Cardiac muscle cell (in vitro differentiated cells and primary cell): ENCODE measurements around the gene MAP3K19. TPM values are rescaled to one million over a fixed set of nuclear protein-coding genes. Genes with fewer than 3 reads are reported as not detected.

Experiments
- DNase-seq, 2 donors: peaks; one replicate each; pipeline versions ENCODE4 v3.0.0 to v3.0.0-alpha.2; 2010 to 2017; ENCODE audit warnings: low read depth in 1 of 2, low spot score in 1 of 2
- H3K27ac ChIP-seq: fragments of 200-600 bp; sonication (generic); 2 replicates; pipeline ENCODE4 v1.5.1; 2016
- H3K27me3 ChIP-seq: fragments of 200-600 bp; sonication (generic); 2 replicates; pipeline ENCODE4 v1.6.0; 2016; ENCODE audit warnings: control low read depth
- H3K36me3 ChIP-seq: fragments of 200-600 bp; sonication (generic); 2 replicates; pipeline ENCODE4 v1.5.1; 2016; ENCODE audit warnings: control low read depth
- H3K4me1 ChIP-seq: fragments of 200-600 bp; sonication (generic); 2 replicates; pipeline ENCODE4 v1.8.1; 2017; ENCODE audit warnings: low read depth, mild to moderate bottlenecking, mixed run types
- H3K4me3 ChIP-seq: fragments of 200-600 bp; sonication (generic); 2 replicates; pipeline ENCODE4 v1.5.1; 2016; ENCODE audit warnings: mild to moderate bottlenecking
- H3K9me3 ChIP-seq: fragments of 200-600 bp; sonication (generic); 2 replicates; pipeline ENCODE4 v1.5.1; 2017; ENCODE audit warnings: low read depth, mild to moderate bottlenecking, control low read depth
- CTCF ChIP-seq: IDR thresholded peaks from 2 replicates; pipeline ENCODE4 v1.5.1; 2012; ENCODE audit warnings: low read depth, mild to moderate bottlenecking, low read length
- polyA plus RNA-seq: library from polyadenylated mRNA; unstranded; fragments of >200 nt; fragmentation: Nextera tagmentation; extraction: Ambion mirVana; gene quantifications from 2 replicates; pipeline ENCODE4 v1.2.1, GENCODE V29; 2016
- total RNA-seq: library from RNA; depleted of rRNA; stranded (reverse); fragments of >200 nt; gene quantifications from 2 replicates; pipeline ENCODE4 v1.2.3, GENCODE V29; 2016

Gene MAP3K19
- total and polyA plus RNA-seq, 2 experiments from 2014 or later, result not detected

GRCh38 chr2:135059577-135059976 lies 12.3 kb upstream of the MAP3K19 start:
- Histone ChIP-seq H3K36me3 (peaks cover 5% of the 10 kb centered on the region), H3K27me3 (no peaks in the 10 kb centered on the region), H3K4me3 (no peak overlapping the region), H3K4me1 (no peaks in the 10 kb centered on the region), H3K9me3 (no peaks in the 10 kb centered on the region), H3K27ac (no peak overlapping the region)
- DNase-seq, result no peak
- TF ChIP-seq CTCF, result no peak

- Histone ChIP-seq H3K36me3 (peaks cover 5% of the 10 kb centered on the region), H3K4me3 (no peak overlapping the region)
These were observed 9.5 kb upstream of the MAP3K19 start for GRCh38 chr2:135056790-135057189.

GRCh38 chr2:135055182-135055786 lies 8.0 kb upstream of the MAP3K19 start:
- H3K27me3 ChIP-seq, result no peaks in the 10 kb centered on the region
- no peak overlapping the region for H3K4me3 ChIP-seq
- DNase-seq, result peak in 1 of 2 donors; percentile 58
- no peak for TF ChIP-seq CTCF
- peaks cover 14% of the 10 kb centered on the region for H3K4me1 ChIP-seq
- H3K36me3 ChIP-seq, result no peaks in the 10 kb centered on the region
- H3K9me3 ChIP-seq, result no peaks in the 10 kb centered on the region
- H3K27ac ChIP-seq, result no peak overlapping the region

More at GRCh38 chr2:135056790-135057189, 9.5 kb upstream of the MAP3K19 start:
- H3K9me3 ChIP-seq, result no peaks in the 10 kb centered on the region
- peaks cover 6% of the 10 kb centered on the region for H3K4me1 ChIP-seq
- H3K27me3 ChIP-seq, result no peaks in the 10 kb centered on the region
- peak in 1 of 2 donors; percentile 24 for DNase-seq
- H3K27ac ChIP-seq, result no peak overlapping the region
- TF ChIP-seq CTCF, result no peak

- Histone ChIP-seq H3K27me3 (no peaks in the 10 kb centered on the region), H3K27ac (peak overlapping the region; percentile 96), H3K36me3 (no peaks in the 10 kb centered on the region), H3K4me1 (peaks cover 17% of the 10 kb centered on the region), H3K4me3 (peak overlapping the region; percentile 76), H3K9me3 (no peaks in the 10 kb centered on the region)
- TF ChIP-seq CTCF, result no peak
- no peak for DNase-seq
These were observed 5.8 kb upstream of the MAP3K19 start for GRCh38 chr2:135052997-135053474.

GRCh38 chr2:135052042-135052876 lies 5.0 kb upstream of the MAP3K19 start, which contains the start of gene RAB3GAP1:
RAB3GAP1 (plus strand) TSS chr2:135052292; CDS start chr2:135052308, 16 bp downstream.
- H3K4me1 ChIP-seq, result peaks cover 17% of the 10 kb centered on the region
- H3K36me3 ChIP-seq, result no peaks in the 10 kb centered on the region
- peak; percentile 87 to 90 for DNase-seq
- H3K27ac ChIP-seq, result peak within 1 kb of the TSS; percentile 96
- H3K9me3 ChIP-seq, result no peaks in the 10 kb centered on the region
- no peaks in the 10 kb centered on the region for H3K27me3 ChIP-seq
- peak within 1 kb of the TSS; percentile 76 for H3K4me3 ChIP-seq
- no peak for TF ChIP-seq CTCF
